Gastrocnemius medialis (tissue), 4 donors: ENCODE data around the gene ATP5PB.

Experiments
- CTCF ChIP-seq, 5 experiments: fragments of 450-650 bp in 3 of 5; fragments of 200-600 bp in 2 of 5; sonication (generic) in 2 of 5; IDR thresholded peaks in 4 of 5; conservative IDR thresholded peaks in 1 of 5; 1 replicate in 4 of 5; 2 replicates in 1 of 5; pipeline ENCODE4 v1.5.1; 2016 to 2019; ENCODE audit warnings: antibody characterized with exemption in 5 of 5, mild to moderate bottlenecking in 3 of 5, moderate library complexity in 3 of 5
- POLR2A ChIP-seq, 2 donors: fragments of 450-650 bp; IDR thresholded peaks; one replicate each; pipeline ENCODE4 v1.6.1; 2017; ENCODE audit warnings: antibody characterized with exemption in 2 of 2, mild to moderate bottlenecking in 2 of 2, moderate library complexity in 2 of 2

- TF ChIP-seq CTCF (IDR thresholded peaks at IDR 0.05 in 4 of 5, conservative IDR thresholded peaks at IDR 0.05 in 1 of 5) (no peak), POLR2A (IDR thresholded peaks at IDR 0.05) (no peak)
These were observed 18.8 kb downstream of the ATP5PB start for GRCh38 chr1:111467865-111468716.
